ENCODE results near the gene SLC9A4.

The SLC9A4 gene

DNA sequence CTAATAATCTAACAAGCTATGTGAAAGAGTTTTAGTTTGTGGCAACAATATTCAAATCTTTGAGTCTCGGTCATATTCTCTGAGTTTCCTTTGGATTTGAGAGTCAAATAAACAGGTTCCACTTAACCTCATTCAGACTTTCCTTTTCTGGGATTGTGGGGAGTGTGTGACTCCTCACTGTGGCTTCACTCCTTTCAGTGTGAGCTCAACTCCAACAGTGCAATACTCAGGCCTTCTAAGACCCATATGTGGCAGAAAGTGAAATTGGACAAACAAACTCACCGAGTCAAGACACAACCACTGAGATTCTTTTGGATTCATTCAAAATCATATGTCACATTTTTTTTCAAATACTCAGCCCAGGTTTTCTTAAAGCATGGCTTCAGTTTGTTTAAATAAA is 25.4 kb downstream of the SLC9A4 start:
- no peak for DNase-seq (ENCODE audit: extremely low read depth in 1 of 2, low read depth in 1 of 2)

DNA sequence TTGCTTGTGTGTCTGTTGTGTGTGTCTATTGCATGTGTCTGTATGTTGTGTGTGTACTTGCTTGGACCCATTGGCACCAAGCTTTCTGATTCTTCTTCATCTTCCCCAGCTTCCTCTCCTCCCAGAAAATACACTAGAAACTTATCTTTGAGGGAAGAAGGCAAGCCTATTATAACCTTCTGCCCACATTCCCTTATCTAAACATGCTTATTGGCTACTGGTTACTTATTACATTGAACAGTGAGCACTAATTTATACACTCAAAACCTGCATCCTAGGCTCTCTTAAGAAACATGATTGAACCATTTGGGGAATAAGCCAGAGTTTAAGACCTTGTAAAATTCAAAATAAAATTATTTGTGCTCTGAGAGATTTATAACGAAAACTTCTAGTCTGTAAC is 26.5 kb downstream of the SLC9A4 start:
- DNase-seq (ENCODE audit: extremely low read depth in 1 of 2, low read depth in 1 of 2), result no peak

DNA sequence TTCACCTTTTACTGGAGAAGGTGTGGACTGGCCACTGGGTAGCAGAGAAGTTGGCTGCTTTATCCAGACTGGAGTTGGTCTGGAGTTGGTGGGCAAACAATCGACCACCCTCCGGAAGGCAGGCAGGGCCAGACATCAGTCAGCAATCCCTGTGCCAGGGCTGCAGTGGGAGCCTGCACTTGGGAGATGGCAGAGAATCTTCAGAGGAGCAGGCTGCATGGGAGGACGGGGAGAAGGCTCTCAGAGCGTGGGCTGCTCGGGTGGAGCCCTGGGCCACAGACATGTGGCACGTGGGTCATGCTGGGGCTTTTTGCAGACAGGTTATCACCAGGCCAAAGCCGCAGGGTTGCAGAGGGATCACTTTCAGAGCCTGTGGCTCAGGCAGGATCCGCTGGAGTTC is 29.6 kb downstream of the SLC9A4 start:
- DNase-seq (ENCODE audit: extremely low read depth in 1 of 2, low read depth in 1 of 2), result no peak

DNA sequence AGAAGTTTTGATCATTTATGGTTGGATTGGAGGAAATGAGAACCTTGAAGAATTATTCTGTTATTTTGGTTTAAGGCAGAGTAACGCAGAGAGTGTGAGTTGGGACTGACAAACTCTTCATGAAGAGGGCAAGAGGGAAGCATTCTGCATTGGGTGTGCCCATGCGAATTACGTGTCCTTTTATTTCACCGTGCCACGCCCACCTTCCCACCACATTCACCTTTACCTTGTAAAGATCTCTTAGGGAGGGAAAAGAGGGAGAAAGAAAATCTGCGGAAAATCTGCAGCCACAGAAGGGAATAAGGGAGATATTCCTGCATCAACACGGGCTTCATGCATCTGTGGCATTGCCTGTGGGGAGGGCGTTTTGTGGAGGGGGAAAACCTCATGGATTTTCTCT is 31.8 kb downstream of the SLC9A4 start:
- DNase-seq (ENCODE audit: extremely low read depth in 1 of 2, low read depth in 1 of 2), result no peak

DNA sequence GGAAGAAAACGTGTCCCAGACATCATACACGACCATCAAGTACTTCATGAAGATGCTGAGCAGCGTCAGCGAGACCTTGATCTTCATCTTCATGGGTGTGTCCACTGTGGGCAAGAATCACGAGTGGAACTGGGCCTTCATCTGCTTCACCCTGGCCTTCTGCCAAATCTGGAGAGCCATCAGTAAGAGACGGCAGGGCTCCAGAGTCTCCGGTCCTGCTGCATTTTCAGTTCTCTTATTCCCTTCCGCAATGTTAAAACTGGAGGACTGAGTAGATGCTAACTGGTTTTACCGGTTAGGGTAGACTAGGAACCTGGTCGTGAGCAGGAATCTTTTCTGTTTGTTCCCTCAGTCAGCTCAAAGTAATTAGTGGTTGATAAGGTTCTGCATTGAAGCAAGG is 32.3 kb downstream of the SLC9A4 start:
- DNase-seq (ENCODE audit: extremely low read depth in 1 of 2, low read depth in 1 of 2), result no peak

DNA sequence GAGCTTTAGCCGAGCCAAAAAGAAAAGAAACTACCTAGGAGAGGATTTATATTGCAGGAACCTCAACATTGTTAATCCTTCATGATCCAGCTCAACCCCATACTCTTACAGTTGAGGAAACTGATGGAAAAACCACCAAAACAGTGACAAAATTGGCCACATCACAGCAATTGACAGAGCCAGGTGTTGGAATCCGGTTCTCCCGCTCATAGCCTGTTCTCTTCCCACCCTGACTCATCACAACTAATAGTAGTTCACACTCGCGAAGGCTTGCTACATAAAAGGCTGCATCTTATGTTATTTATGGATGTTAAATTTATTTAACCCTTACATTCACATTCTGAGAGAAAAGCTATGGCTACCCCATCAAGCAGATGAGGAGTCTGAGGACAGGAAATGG is 33.7 kb downstream of the SLC9A4 start:
- no peak for DNase-seq (ENCODE audit: extremely low read depth in 1 of 2, low read depth in 1 of 2)

DNA sequence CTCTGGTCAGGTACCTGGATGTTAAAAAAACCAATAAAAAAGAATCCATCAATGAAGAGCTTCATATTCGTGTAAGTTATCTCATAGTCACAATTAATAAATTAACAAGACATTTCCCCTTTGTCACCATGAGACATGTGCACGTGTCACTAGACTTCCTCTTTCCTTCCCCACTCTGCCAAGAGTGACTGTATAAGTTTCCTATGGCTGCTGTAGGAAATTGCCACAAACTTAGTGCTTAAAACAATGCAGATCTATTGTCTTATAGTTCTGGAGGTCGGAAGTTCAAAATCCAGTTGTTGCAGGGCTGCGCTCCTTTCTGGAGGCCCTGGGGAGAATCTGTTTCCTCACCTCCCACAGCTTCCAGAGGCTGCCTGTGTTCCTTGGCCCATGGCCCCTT is 35.8 kb downstream of the SLC9A4 start:
- DNase-seq (ENCODE audit: extremely low read depth in 1 of 2, low read depth in 1 of 2), result no peak

DNA sequence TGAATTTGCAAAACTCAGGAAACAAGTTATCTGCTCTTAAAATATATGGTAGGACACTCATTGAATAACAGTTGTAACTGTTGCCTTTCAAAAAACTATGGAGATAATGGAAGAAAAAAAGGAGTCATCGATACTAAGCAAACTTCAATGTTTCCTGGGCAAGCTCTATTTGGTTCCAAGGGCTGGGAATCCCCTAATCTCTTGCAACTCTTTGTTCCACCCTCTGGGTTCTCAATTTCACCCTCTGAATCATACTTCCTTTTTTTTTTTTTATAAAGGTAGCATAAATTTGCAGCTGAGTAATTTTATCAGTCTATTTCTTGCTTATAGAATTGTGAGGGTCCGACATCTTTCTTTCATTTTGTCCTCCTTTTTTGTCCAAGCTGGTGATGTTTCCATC is 36.7 kb downstream of the SLC9A4 start:
- no peak for DNase-seq (ENCODE audit: extremely low read depth in 1 of 2, low read depth in 1 of 2)

DNA sequence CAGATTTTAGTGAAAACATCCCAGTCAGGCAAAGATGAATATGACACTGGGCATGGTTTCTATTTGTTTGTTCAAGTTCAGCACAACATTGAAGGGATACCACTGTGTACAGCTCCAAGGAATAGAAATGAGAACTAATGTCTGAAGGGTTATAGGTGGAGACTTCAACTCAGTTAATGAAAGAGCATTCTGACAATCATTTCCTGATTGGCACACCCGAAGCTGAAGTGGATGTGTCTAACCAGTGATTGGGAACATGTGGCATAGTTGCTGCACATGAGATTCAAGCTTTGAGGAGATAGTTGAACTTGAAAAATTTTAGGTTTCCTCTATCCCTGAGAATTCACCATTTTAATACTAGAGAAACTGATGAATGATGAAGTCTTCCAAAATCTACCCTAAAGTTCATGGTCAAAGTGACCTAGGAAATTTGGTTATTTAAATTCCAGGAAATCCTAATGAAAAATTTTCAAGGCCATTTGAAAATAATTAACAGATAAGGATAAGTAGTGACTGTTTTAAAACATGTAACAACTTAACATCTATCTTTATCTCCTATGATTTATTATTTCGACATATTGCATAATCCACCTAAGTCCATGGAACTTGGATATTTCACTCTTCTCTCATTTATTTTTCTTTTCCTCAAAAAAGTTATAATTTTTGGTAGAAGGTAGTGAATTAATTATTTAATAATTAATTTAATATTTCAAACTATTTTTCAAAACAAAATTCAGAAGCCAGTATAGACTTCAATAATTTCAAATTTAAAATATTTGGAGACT is 38.0 kb downstream of the SLC9A4 start:
- DNase-seq (ENCODE audit: extremely low read depth in 1 of 2, low read depth in 1 of 2), result no peak

DNA sequence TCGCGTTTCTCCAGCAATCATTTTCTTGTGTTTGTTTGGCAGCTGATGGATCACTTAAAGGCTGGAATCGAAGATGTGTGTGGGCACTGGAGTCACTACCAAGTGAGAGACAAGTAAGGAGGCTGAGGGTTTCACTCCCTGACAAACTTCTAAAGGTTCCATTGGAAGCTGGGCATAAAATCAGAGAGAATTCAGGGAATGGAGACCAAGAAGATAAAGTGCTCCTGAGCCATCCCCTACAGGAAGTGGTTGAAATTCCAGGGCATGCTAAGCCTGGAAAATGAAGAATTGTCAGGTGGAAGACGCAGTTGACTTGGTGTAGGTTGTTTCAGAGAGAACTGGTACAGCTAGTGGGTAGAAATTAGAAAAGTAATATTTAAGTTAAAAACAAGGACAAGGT is 39.1 kb downstream of the SLC9A4 start:
- no peak for DNase-seq (ENCODE audit: extremely low read depth in 1 of 2, low read depth in 1 of 2)

DNA sequence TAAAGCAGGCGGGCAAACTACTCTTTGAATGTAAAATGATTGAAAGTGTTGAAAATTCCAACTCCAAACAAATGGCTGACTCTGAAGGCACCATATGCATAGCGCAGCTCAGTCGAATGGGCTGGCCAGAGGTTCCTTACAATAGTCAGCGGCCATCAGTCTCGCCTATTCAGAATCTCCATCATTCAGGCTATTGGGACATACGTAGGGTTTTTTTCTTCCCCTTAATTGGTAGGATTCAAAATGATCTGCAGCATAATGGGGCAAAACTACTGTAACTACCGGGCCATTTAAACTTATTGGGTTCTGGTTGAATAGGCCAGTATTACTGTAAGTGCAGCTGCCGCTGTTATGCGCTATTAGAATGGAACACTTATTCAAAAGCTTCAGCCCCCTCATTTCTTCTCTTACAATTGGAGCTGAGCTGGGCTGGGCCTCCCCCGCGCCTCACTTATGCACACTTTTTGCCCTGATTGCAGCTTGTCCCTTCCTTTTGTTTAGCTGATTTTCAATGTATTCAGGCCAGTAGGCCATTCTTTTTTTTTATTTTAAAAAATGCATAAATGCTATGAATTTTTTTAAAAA is 40.4 kb downstream of the SLC9A4 start:
- no peak for DNase-seq (ENCODE audit: extremely low read depth in 1 of 2, low read depth in 1 of 2)

DNA sequence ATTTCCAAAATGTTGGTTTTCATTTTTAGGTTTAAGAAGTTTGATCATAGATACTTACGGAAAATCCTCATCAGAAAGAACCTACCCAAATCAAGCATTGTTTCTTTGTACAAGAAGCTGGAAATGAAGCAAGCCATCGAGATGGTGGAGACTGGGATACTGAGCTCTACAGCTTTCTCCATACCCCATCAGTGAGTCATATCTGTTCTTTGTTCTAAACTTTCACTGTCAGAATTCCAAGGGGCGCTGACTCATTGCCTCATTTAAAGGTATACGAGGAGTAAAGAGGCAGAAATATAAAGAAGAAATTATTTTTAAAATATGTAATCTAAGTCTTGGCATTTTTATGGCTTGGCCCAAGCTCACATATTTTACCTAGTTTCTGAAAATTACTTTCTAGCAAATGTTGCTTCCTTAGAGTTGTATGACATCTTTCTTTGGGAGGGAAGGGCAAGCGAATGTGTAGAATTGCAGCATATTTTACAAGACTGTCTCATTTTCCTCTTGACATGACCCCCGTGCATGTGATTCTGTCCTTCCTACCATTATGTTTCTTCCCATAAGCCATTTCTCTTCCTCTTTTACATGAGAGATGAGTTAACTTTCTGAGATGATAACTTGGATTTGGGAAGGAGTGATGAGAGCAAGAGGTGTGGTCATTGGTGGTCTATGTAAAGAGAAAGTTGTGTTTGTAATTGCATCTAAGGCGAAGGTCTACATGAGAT is 41.2 kb downstream of the SLC9A4 start:
- no peak for DNase-seq (ENCODE audit: extremely low read depth in 1 of 2, low read depth in 1 of 2)

DNA sequence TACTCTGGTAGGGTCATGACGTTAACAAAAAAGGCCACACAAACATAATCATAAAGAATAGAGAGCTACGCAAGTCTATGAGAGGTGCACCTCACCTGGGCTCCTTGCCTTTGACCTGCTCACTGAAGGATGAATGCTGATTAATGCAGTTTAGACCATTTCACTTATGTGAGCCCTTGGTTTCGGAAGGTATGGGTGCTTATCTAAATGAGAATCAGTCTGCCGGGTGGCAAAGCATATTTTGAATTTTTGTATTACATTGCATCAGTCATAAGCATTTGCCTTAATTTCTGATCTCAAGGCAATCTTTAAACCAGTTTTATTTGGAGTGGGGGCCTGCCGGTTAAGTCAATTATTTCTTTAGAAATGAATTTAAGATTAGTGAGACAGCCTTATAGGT is 42.8 kb downstream of the SLC9A4 start:
- DNase-seq (ENCODE audit: extremely low read depth in 1 of 2, low read depth in 1 of 2), result no peak

DNA sequence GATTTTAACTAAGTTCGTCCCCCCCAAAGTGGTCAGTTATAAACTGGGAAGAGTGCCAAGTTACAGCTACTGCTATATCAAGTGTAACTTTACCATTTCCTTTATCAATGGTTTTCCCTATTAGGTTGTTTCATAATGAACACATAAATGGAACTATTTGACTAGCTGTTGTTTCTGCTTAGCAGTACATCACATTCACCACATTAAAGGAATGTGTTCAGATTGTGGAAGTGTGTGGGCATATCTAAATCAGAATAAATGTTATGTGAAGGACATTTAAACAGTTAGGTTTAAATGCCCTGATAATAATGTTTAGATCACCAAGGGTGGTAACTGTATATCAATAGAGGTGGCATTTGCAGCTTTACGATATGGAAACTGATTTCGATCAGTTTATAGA is 45.1 kb downstream of the SLC9A4 start:
- no peak for DNase-seq (ENCODE audit: extremely low read depth in 1 of 2, low read depth in 1 of 2)

DNA sequence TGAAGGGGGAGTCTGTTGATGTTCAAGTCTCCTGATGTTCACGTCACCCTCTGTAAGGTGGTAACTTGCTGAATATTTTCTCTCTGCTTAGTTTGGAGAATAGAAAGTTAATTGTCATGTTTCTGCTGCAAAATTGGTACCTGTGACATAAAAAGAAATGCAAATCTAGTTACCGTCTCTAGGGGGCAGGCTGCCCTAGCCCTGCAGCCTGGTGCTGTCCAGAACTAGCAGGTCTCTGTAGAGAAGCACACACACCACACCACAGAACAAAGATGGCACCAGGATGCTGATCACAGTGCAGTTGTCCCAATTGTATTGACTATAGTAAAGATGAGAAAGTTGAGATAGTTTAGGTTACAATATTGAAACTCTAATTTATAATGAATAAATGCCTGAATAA is 47.0 kb downstream of the SLC9A4 start:
- no peak for DNase-seq (ENCODE audit: extremely low read depth in 1 of 2, low read depth in 1 of 2)

DNA sequence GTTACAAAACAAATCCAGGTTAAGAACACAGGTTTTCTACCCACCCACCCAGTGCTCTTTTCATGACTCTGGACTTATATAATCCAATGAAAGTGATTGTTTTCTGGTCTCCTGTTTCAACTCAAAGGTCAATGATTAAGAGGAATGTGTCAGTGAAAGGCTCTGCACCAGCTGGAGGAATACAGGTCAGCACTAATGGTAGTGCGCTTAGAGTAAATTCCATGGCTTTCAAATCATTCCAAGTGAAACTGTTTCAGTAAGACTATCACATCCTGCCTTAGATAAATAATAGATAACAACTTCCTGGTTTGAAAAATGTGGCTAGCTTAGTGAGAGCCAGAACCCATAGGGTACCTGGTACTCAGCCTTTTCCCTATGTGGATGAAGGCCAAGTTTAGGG is 47.8 kb downstream of the SLC9A4 start:
- DNase-seq (ENCODE audit: extremely low read depth in 1 of 2, low read depth in 1 of 2), result no peak

DNA sequence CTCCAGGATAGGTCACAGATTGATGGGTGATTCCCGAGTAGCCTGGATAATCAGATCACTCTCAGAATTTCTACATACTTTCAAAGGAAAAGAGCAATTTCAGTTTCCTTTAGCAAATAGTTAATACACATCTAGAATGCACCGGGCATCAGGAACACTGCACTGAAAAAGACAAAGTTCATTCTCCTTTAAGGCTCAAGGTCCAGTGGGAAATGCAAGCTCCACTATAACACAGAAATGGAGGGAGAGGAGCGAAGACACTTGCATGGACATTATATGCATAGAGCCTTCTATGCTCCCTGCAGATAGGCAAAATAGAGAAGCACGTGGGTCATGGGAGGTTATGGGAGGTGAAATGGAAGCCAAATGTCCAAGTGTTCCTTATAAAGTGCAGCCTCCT is 49.1 kb downstream of the SLC9A4 start:
- no peak for DNase-seq (ENCODE audit: extremely low read depth in 1 of 2, low read depth in 1 of 2)

DNA sequence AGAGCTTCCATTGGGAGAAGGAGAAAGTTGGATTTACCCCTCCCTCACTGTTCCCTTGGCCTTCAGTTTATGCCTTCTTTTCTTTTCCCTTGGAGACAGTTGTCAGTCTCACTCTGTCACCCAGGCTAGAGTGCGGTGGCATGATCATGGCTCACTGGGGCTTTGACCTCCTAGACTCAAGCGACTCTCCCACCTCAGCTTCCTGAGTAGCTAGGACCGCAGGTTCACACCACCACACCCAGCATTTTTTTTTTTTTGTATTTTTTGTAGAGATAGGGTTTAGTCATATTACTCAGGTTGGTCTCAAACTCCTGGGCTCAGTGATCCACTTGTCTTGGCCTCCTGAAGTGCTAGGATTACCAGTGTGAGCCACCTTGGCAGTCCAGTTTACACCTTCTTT is 49.9 kb downstream of the SLC9A4 start:
- DNase-seq (ENCODE audit: extremely low read depth in 1 of 2, low read depth in 1 of 2), result no peak

DNA sequence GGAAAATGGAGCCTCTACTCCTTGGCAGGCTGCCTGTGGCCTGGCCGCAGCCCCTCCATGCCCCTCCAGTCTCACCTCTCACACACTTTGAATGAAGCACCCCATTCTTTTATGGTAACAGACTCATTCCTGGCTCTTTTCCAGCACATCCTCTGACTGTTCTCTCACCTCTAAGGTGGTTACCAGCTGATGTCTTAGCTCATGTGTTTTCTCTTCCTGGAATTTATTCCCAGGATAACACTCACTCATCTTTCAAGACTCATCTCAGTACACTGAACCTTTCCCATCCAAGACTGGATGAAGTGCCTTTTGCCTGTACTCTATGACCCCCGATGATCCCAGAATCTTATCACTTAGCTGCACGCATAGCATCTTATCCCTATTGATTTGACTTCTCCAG is 50.6 kb downstream of the SLC9A4 start:
- DNase-seq (ENCODE audit: extremely low read depth in 1 of 2, low read depth in 1 of 2), result no peak

DNA sequence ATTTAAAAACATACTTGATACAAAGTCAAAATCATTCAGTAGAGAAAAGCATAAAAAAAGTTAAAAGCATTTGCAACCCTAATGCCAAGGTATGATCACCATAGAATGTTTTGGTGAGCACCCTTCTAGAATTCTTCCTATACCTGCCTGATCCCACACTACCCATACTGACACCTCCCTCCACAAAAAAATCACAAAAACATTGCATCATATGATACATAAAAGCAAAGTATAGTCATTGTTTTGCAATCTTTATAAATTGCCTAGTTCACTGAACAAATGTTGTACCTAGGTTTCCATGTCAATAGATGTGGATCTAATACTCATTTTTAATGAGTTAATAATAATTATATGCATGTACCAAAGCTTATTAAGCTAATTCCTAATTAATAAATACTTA is 54.1 kb downstream of the SLC9A4 start:
- DNase-seq (ENCODE audit: extremely low read depth in 1 of 2, low read depth in 1 of 2), result no peak

DNA sequence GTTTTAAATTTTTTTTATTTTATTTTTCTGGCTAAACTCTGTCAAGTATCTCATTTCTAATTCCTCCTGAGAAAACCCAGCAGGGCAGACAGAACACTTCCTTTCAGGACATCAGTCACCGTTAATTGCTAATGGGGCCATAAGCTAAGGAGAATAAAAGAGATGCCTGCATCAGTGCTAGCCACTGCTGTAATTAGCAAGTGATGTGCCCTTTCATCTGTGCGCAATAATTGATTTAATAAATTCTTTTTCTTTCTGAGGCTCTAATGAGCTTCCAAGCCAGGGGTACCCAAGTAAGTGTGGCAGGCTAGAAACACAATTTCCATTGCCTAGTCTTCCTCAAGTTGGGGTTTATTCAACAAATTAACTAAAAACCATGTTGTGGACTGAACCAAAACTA is 65.5 kb downstream of the SLC9A4 start:
- DNase-seq (ENCODE audit: extremely low read depth in 1 of 2, low read depth in 1 of 2), result no peak

DNA sequence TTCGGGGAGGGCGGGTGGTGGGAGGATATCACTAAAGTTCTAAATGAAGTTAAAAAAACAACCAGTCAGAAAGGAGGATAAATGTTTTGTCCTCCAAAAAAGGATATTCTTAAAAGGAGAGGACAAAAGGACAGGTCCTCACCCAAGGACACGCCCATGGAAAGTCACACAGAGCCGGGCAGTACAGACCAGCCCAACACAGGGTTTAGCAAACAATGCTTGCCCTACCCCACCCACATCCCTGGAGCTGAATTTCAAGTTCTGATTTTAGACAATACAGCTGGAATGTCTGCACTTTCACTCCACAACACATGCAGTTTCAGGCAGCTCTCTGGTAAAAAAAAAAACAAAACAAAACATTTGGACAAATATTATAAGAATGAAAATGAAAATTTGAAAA is 67.9 kb downstream of the SLC9A4 start:
- DNase-seq (ENCODE audit: extremely low read depth in 1 of 2, low read depth in 1 of 2), result no peak
